Neural cell (in vitro differentiated cells): ENCODE results near the gene EXOC3L2. TPM values are rescaled to one million over a fixed set of nuclear protein-coding genes. Genes with fewer than 3 reads are reported as not detected.

ENCODE experiments used
- H2AFZ ChIP-seq: fragments of 200-600, 300-800 bp; sonication (generic), shearing (Covaris generic); 2 replicates; pipeline ENCODE4 v1.6.0; 2014; ENCODE audit warnings: low read depth, mild to moderate bottlenecking, antibody characterized with exemption, low read length, moderate library complexity
- H3F3A ChIP-seq: fragments of 200-600 bp; shearing (Covaris generic); 2 replicates; pipeline ENCODE4 v1.6.1; 2016; ENCODE audit warnings: mild to moderate bottlenecking, moderate library complexity, mixed read lengths, antibody characterized with exemption, low read length; ENCODE audit not compliant: insufficient read depth, poor library complexity, severe bottlenecking
- H3K27ac ChIP-seq: fragments of 200-600, 300-800 bp; sonication (generic), shearing (Covaris generic); 2 replicates; pipeline ENCODE4 v1.5.1; 2014; ENCODE audit warnings: mild to moderate bottlenecking, low read length, moderate library complexity
- H3K27me3 ChIP-seq: fragments of 300-800, 200-600 bp; sonication (generic), shearing (Covaris generic); 2 replicates; pipeline ENCODE4 v1.6.0; 2014; ENCODE audit warnings: mild to moderate bottlenecking, low read depth, low read length, moderate library complexity; ENCODE audit not compliant: insufficient read depth
- H3K36me3 ChIP-seq: fragments of 300-800, 200-600 bp; sonication (generic), shearing (Covaris generic); 2 replicates; pipeline ENCODE4 v1.5.1; 2014; ENCODE audit warnings: mild to moderate bottlenecking, antibody characterized with exemption, low read length, moderate library complexity; ENCODE audit not compliant: insufficient read depth
- H3K4me2 ChIP-seq: fragments of 300-800, 200-600 bp; sonication (generic), shearing (Covaris generic); 2 replicates; pipeline ENCODE4 v1.6.0; 2014; ENCODE audit warnings: mild to moderate bottlenecking, low read length
- H3K4me3 ChIP-seq: fragments of 300-800, 200-600 bp; sonication (generic), shearing (Covaris generic); 2 replicates; pipeline ENCODE4 v1.5.1; 2014; ENCODE audit warnings: mild to moderate bottlenecking, low read length, moderate library complexity
- H3K79me2 ChIP-seq: fragments of 200-600 bp; shearing (Covaris generic); replicated peaks from 2 replicates; pipeline ENCODE4 v1.6.0; 2014; ENCODE audit warnings: mild to moderate bottlenecking, low read length, moderate library complexity; ENCODE audit not compliant: insufficient read depth
- H3K9ac ChIP-seq: fragments of 300-800, 200-600 bp; sonication (generic), shearing (Covaris generic); 2 replicates; pipeline ENCODE4 v1.6.1; 2016; ENCODE audit warnings: mild to moderate bottlenecking, low read length, mixed read lengths
- H3K9me2 ChIP-seq: fragments of 200-600 bp; shearing (Covaris generic); 2 replicates; pipeline ENCODE4 v1.6.1; 2016; ENCODE audit warnings: mild to moderate bottlenecking, low read length, mixed read lengths; ENCODE audit not compliant: insufficient read depth
- H3K9me3 ChIP-seq: fragments of 200-600, 300-800 bp; sonication (generic), shearing (Covaris generic); 2 replicates; pipeline ENCODE4 v1.6.1; 2016; ENCODE audit warnings: mild to moderate bottlenecking, mixed run types, low read length, moderate library complexity, mixed read lengths
- H4K20me1 ChIP-seq: fragments of 200-600 bp; shearing (Covaris generic); 2 replicates; pipeline ENCODE4 v1.6.1; 2016; ENCODE audit warnings: mild to moderate bottlenecking, mixed run types; ENCODE audit not compliant: insufficient read depth
- CTCF ChIP-seq: fragments of 450-650 bp; IDR thresholded peaks from 2 replicates; pipeline ENCODE4 v1.5.1; 2014; ENCODE audit warnings: antibody characterized with exemption, mild to moderate bottlenecking, moderate library complexity; ENCODE audit not compliant: poor library complexity, severe bottlenecking
- EP300 ChIP-seq: fragments of 450-650 bp; conservative IDR thresholded peaks from 2 replicates; pipeline ENCODE4 v1.6.1; 2014; ENCODE audit warnings: antibody characterized with exemption, mild to moderate bottlenecking, moderate library complexity; ENCODE audit not compliant: poor library complexity, severe bottlenecking
- EZH2 ChIP-seq: fragments of 200-600, 300-800 bp; shearing (Covaris generic), sonication (generic); IDR thresholded peaks from 2 replicates; pipeline ENCODE4 v1.6.1; 2014; ENCODE audit warnings: antibody characterized with exemption, low read length, borderline replicate concordance, mild to moderate bottlenecking; ENCODE audit not compliant: insufficient read depth, poor library complexity, severe bottlenecking
- MXI1 ChIP-seq: fragments of 450-650 bp; conservative IDR thresholded peaks from 2 replicates; pipeline ENCODE4 v1.6.1; 2014; ENCODE audit warnings: antibody characterized with exemption, mild to moderate bottlenecking; ENCODE audit not compliant: poor library complexity, severe bottlenecking
- POLR2AphosphoS5 ChIP-seq: IDR thresholded peaks from 2 replicates; pipeline ENCODE4 v1.6.1; 2012
- RAD21 ChIP-seq: fragments of 450-650 bp; conservative IDR thresholded peaks from 2 replicates; pipeline ENCODE4 v1.6.1; 2014; ENCODE audit warnings: antibody characterized with exemption, mild to moderate bottlenecking, moderate library complexity
- REST ChIP-seq: IDR thresholded peaks from 2 replicates; pipeline ENCODE4 v1.6.1; 2012; ENCODE audit warnings: borderline replicate concordance
- SMC3 ChIP-seq: fragments of 450-650 bp; conservative IDR thresholded peaks from 2 replicates; pipeline ENCODE4 v1.6.1; 2014; ENCODE audit warnings: antibody characterized with exemption, mild to moderate bottlenecking, moderate library complexity; ENCODE audit not compliant: poor library complexity
- TAF1 ChIP-seq: IDR thresholded peaks from 2 replicates; pipeline ENCODE4 v1.6.1; 2012; ENCODE audit warnings: low read depth
- polyA plus RNA-seq: library from polyadenylated mRNA; depleted of rRNA; stranded (reverse); fragments of >200 nt; gene quantifications from 2 replicates; pipeline ENCODE4 v1.2.3, GENCODE V29; 2014

Gene EXOC3L2
- polyA plus RNA-seq, 1 donor from 2014 or later, result not detected

DNA sequence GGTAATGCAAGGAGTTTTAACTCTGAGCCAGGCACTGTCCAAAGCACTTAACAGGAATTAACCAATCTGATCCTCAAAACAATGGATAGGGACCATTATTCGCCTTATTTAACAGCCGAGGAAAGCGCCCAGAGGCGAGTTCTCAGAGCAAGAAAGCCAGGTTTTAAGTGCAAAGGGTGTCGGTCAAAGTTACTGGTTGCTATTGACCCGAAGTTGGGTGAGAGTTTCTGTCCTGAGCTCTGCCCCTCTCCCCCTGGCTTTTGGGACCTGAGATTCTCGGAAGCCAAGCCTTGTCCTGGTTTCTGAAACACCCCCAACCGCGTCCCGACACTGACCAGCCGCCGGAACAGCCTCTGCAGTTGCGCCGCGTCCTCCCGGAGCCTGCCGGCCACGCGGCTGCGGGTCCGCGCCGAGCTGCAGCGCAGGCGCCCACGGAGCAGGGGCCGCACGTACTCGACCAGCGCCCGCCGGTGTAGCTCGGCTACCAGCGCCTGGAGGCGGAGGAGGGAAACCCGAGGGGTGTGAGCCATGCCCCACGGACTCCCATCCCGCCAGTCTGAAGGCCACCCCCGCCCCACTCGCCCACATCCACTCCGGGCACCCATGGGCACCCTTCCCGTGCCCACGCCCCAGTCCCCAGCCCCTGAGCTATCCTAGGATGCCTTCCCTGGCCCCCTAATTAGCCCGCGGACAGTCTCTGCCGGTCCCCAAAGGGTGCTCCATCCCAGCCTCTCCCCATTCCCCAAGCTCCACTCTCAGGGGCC, 27.8 kb downstream of the EXOC3L2 start:
- Histone ChIP-seq H4K20me1 (no peaks in the 10 kb centered on the region), H3K27me3 (peaks cover 68% of the 10 kb centered on the region), H3K4me3 (peak overlapping the region; percentile 53), H3F3A (no peaks in the 10 kb centered on the region), H3K9ac (no peak overlapping the region), H3K9me3 (no peaks in the 10 kb centered on the region), H3K79me2 (no peaks in the 10 kb centered on the region), H3K36me3 (no peaks in the 10 kb centered on the region), H3K4me2 (no peak overlapping the region), H3K27ac (no peak overlapping the region), H3K9me2 (no peaks in the 10 kb centered on the region), H2AFZ (no peak overlapping the region)
- TF ChIP-seq EP300, result no peak
- TF ChIP-seq TAF1, result no peak
- no peak for TF ChIP-seq SMC3
- TF ChIP-seq RAD21, result no peak
- no peak for TF ChIP-seq EZH2
- TF ChIP-seq POLR2AphosphoS5, result no peak
- TF ChIP-seq CTCF, result no peak
- no peak for TF ChIP-seq MXI1

DNA sequence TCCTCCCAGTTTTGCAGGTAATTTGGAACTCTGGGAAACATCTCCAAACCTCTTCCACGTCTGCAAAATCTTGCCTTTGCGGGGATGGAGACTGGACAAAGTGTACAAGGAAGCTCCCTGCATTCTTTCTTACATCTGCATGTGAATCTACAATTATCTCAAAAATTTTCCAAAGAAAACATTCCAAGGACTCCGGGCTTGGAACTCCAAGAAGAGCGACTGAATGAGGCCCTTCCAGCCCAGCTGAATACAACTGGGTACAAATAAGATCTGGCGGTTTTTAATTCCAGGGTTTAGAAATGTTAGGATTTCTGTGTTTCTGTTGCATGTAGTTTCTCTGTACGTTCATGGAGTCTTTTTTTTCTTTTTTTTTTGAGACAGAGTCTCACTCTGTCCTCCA, 28.5 kb downstream of the EXOC3L2 start:
- Histone ChIP-seq H3K79me2 (no peaks in the 10 kb centered on the region), H4K20me1 (no peaks in the 10 kb centered on the region), H3F3A (no peaks in the 10 kb centered on the region), H3K36me3 (no peaks in the 10 kb centered on the region), H3K4me3 (no peak overlapping the region), H3K9ac (no peak overlapping the region), H3K9me3 (no peaks in the 10 kb centered on the region), H3K27me3 (peaks cover 68% of the 10 kb centered on the region), H3K27ac (no peak overlapping the region), H2AFZ (no peak overlapping the region), H3K9me2 (no peaks in the 10 kb centered on the region), H3K4me2 (no peak overlapping the region)
- TF ChIP-seq MXI1, result no peak
- no peak for TF ChIP-seq REST
- no peak for TF ChIP-seq SMC3
- TF ChIP-seq CTCF, result no peak
- no peak for TF ChIP-seq RAD21
- TF ChIP-seq EZH2, result no peak
- TF ChIP-seq EP300, result no peak
- TF ChIP-seq POLR2AphosphoS5, result no peak
- no peak for TF ChIP-seq TAF1
